Measurements from ENCODE around the gene MAP4K2.
A peak's percentile ranks its signal among the peaks of the same experiment; 100 is the strongest.

MAP4K2 gene

GRCh38 chr11:64810891-64811272 is 7.9 kb upstream of the MAP4K2 start:
- no peak for DNase-seq

GRCh38 chr11:64810271-64810890 is 7.4 kb upstream of the MAP4K2 start, which contains the start of gene MEN1:
MEN1 (minus strand) TSS chr11:64810551; CDS start chr11:64810109, 442 bp downstream.
- DNase-seq: peak; percentile 98

GRCh38 chr11:64809781-64810241 is 6.8 kb upstream of the MAP4K2 start:
- peak; percentile 20 for DNase-seq

- no peak for DNase-seq
These were observed 2.5 kb upstream of the MAP4K2 start for GRCh38 chr11:64805481-64805880.

- no peak for DNase-seq
These were observed 1.6 kb upstream of the MAP4K2 start for GRCh38 chr11:64804346-64805210.

- peak; percentile 55 for DNase-seq
These were observed 882 bp upstream of the MAP4K2 start for GRCh38 chr11:64803846-64804345.

GRCh38 chr11:64802370-64803157 is 450 bp downstream of the MAP4K2 start:
- DNase-seq: no peak

- no peak for DNase-seq
These were observed 1.2 kb downstream of the MAP4K2 start for GRCh38 chr11:64801561-64802369.

- no peak for DNase-seq
These were observed 1.9 kb downstream of the MAP4K2 start for GRCh38 chr11:64801158-64801464.

- DNase-seq: no peak
These were observed 2.5 kb downstream of the MAP4K2 start for GRCh38 chr11:64800303-64801157.

- DNase-seq: no peak
These were observed 3.3 kb downstream of the MAP4K2 start for GRCh38 chr11:64799623-64800302.

GRCh38 chr11:64799256-64799622 is 3.8 kb downstream of the MAP4K2 start:
- no peak for DNase-seq

- no peak for DNase-seq
These were observed 6.1 kb downstream of the MAP4K2 start for GRCh38 chr11:64796757-64797541.

GRCh38 chr11:64796047-64796756 is 6.8 kb downstream of the MAP4K2 start:
- no peak for DNase-seq

- DNase-seq: no peak
These were observed 8.5 kb downstream of the MAP4K2 start for GRCh38 chr11:64794526-64794925.

GRCh38 chr11:64793271-64794160 is 9.5 kb downstream of the MAP4K2 start:
- DNase-seq: no peak

- no peak for DNase-seq
These were observed 10.5 kb downstream of the MAP4K2 start for GRCh38 chr11:64792482-64792881.

- DNase-seq: no peak
These were observed 11.2 kb downstream of the MAP4K2 start for GRCh38 chr11:64791781-64792291.

Data from NCI-H1105 treated with DMSO at 0.1 percent for 48 hours (cell line).